H9 (cell line): ENCODE results near the gene GRHL3. TPM values are rescaled to one million over a fixed set of nuclear protein-coding genes. Genes with fewer than 3 reads are reported as not detected.

Experiments used
- DNase-seq: peaks from one replicate; pipeline ENCODE4 v3.0.0-alpha.2; 2017
- H2AFZ ChIP-seq: one replicate; pipeline ENCODE4 v1.6.1; 2013; ENCODE audit warnings: mild to moderate bottlenecking, low read length, control low read depth, moderate library complexity
- H2AK5ac ChIP-seq: 2 replicates; pipeline ENCODE4 v1.6.1; 2013; ENCODE audit warnings: low read length, control low read depth, mixed read lengths; ENCODE audit not compliant: insufficient read length
- H2BK120ac ChIP-seq: one replicate; pipeline ENCODE4 v1.6.1; 2013; ENCODE audit warnings: low read depth, mild to moderate bottlenecking, low read length, control low read depth, inconsistent platforms; ENCODE audit not compliant: poor library complexity, severe bottlenecking
- H2BK12ac ChIP-seq: 2 replicates; pipeline ENCODE4 v1.6.1; 2013; ENCODE audit warnings: low read length, control low read depth, mixed read lengths, low read depth; ENCODE audit not compliant: insufficient read length
- H2BK15ac ChIP-seq: 2 replicates; pipeline ENCODE4 v1.6.1; 2013; ENCODE audit warnings: low read depth, low read length, control low read depth
- H2BK20ac ChIP-seq: one replicate; pipeline ENCODE4 v1.6.1; 2013; ENCODE audit warnings: low read depth, mild to moderate bottlenecking, low read length, control low read depth, inconsistent platforms; ENCODE audit not compliant: poor library complexity, severe bottlenecking
- H2BK5ac ChIP-seq: 2 replicates; pipeline ENCODE4 v1.6.1; 2013; ENCODE audit warnings: low read length, control low read depth, mixed read lengths; ENCODE audit not compliant: insufficient read length
- H3K14ac ChIP-seq: 2 replicates; pipeline ENCODE4 v1.6.1; 2013; ENCODE audit warnings: low read length, control low read depth; ENCODE audit not compliant: insufficient read depth
- H3K18ac ChIP-seq: 2 replicates; pipeline ENCODE4 v1.6.1; 2013; ENCODE audit warnings: low read depth, mild to moderate bottlenecking, mixed read lengths, low read length, control low read depth; ENCODE audit not compliant: insufficient read length
- H3K23ac ChIP-seq: 2 replicates; pipeline ENCODE4 v1.6.1; 2013; ENCODE audit warnings: low read length, control low read depth, mixed read lengths, low read depth; ENCODE audit not compliant: insufficient read length
- H3K23me2 ChIP-seq: 2 replicates; pipeline ENCODE4 v1.6.1; 2013; ENCODE audit warnings: low read depth, mild to moderate bottlenecking, mixed read lengths, low read length, control low read depth; ENCODE audit not compliant: insufficient read length, poor library complexity, severe bottlenecking
- H3K27ac ChIP-seq: 2 replicates; pipeline ENCODE4 v1.5.1; 2013; ENCODE audit warnings: low read length, control low read depth, mixed read lengths, low read depth; ENCODE audit not compliant: insufficient read length
- H3K27me3 ChIP-seq: 2 replicates; pipeline ENCODE4 v1.6.1; 2013; ENCODE audit warnings: low read length, control low read depth, inconsistent platforms; ENCODE audit not compliant: insufficient read depth
- H3K4ac ChIP-seq: 2 replicates; pipeline ENCODE4 v1.6.1; 2013; ENCODE audit warnings: low read depth, mild to moderate bottlenecking, control low read depth, inconsistent platforms, low read length, moderate library complexity
- H3K4me1 ChIP-seq: 2 replicates; pipeline ENCODE4 v1.6.1; 2013; ENCODE audit warnings: low read length, control low read depth, inconsistent platforms; ENCODE audit not compliant: insufficient read depth
- H3K4me2 ChIP-seq: 2 replicates; pipeline ENCODE4 v1.6.1; 2013; ENCODE audit warnings: low read length, control low read depth, mixed read lengths; ENCODE audit not compliant: insufficient read length, insufficient read depth
- H3K56ac ChIP-seq: 2 replicates; pipeline ENCODE4 v1.6.1; 2013; ENCODE audit warnings: low read depth, mild to moderate bottlenecking, mixed read lengths, low read length, control low read depth; ENCODE audit not compliant: insufficient read length
- H3K79me1 ChIP-seq: 2 replicates; pipeline ENCODE4 v1.6.1; 2013; ENCODE audit warnings: low read depth, mild to moderate bottlenecking, moderate library complexity, low read length, control low read depth, inconsistent platforms; ENCODE audit not compliant: insufficient read depth, poor library complexity, severe bottlenecking
- H3K79me2 ChIP-seq: 2 replicates; pipeline ENCODE4 v1.6.1; 2013; ENCODE audit warnings: low read length, control low read depth, inconsistent platforms; ENCODE audit not compliant: insufficient read depth
- H3K9ac ChIP-seq: 2 replicates; pipeline ENCODE4 v1.6.1; 2013; ENCODE audit warnings: low read length, control low read depth, mixed read lengths; ENCODE audit not compliant: insufficient read length; ENCODE audit errors: extremely low read depth
- H3K9me3 ChIP-seq: one replicate; pipeline ENCODE4 v1.6.1; 2013; ENCODE audit warnings: low read depth, low read length, inconsistent platforms; ENCODE audit not compliant: control insufficient read depth
- H3T11ph ChIP-seq: one replicate; pipeline ENCODE4 v1.6.1; 2013; ENCODE audit warnings: mild to moderate bottlenecking, low read length, control low read depth, inconsistent platforms
- H4K20me1 ChIP-seq: one replicate; pipeline ENCODE4 v1.6.1; 2013; ENCODE audit not compliant: control insufficient read depth, insufficient read length, insufficient read depth
- H4K5ac ChIP-seq: 2 replicates; pipeline ENCODE4 v1.6.1; 2013; ENCODE audit warnings: low read depth, mild to moderate bottlenecking, mixed read lengths, low read length, control low read depth; ENCODE audit not compliant: insufficient read length
- H4K8ac ChIP-seq: replicated peaks from 2 replicates; pipeline ENCODE4 v1.6.1; 2013; ENCODE audit warnings: low read length, control low read depth, mixed read lengths, low read depth; ENCODE audit not compliant: insufficient read length
- H4K91ac ChIP-seq: 2 replicates; pipeline ENCODE4 v1.6.1; 2013; ENCODE audit warnings: low read depth, mild to moderate bottlenecking, moderate library complexity, mixed read lengths, low read length, control low read depth; ENCODE audit not compliant: insufficient read length
- H3K27ac Mint-ChIP-seq, 3 experiments: 2 replicates in 2 of 3; 3 replicates in 1 of 3; pipeline ENCODE4 v1.8.0; 2020 to 2021; ENCODE audit warnings: mixed read lengths in 3 of 3, mild to moderate bottlenecking in 1 of 3, moderate library complexity in 1 of 3
- H3K27me3 Mint-ChIP-seq: 2 replicates; pipeline ENCODE4 v1.8.0; 2021; ENCODE audit warnings: low read depth, mild to moderate bottlenecking, moderate library complexity, mixed read lengths
- H3K36me3 Mint-ChIP-seq, 3 experiments: 2 replicates in 2 of 3; 3 replicates in 1 of 3; pipeline ENCODE4 v1.8.0; 2020 to 2021; ENCODE audit warnings: low read depth in 3 of 3, mixed read lengths in 3 of 3; ENCODE audit not compliant: insufficient read depth in 1 of 3
- H3K4me1 Mint-ChIP-seq, 2 experiments: 2 replicates each; pipeline ENCODE4 v1.8.0; 2020; ENCODE audit warnings: mixed read lengths in 2 of 2
- H3K4me3 Mint-ChIP-seq, 2 experiments: 2 replicates in 1 of 2; 3 replicates in 1 of 2; pipeline ENCODE4 v1.8.0; 2020 to 2021; ENCODE audit warnings: mild to moderate bottlenecking in 2 of 2, mixed read lengths in 2 of 2, moderate library complexity in 1 of 2
- H3K9me3 Mint-ChIP-seq, 2 experiments: 2 replicates in 1 of 2; 3 replicates in 1 of 2; pipeline ENCODE4 v1.8.0; 2020; ENCODE audit warnings: mild to moderate bottlenecking in 2 of 2, mixed read lengths in 2 of 2, moderate library complexity in 1 of 2
- WGBS: extraction: QIAGEN DNeasy Blood & Tissue Kit; methylation state at CpG from one replicate; pipeline ENCODE4 v1.1.7; 2013; ENCODE audit warnings: missing lambda C conversion rate, low lambda C conversion rate, mixed read lengths; ENCODE audit not compliant: insufficient read length; ENCODE audit errors: extremely low coverage; 5-methylcytosine and 5-hydroxymethylcytosine counted together
- total RNA-seq: library from RNA; stranded (reverse); gene quantifications from 2 replicates; pipeline ENCODE4 v1.2.1, GENCODE V29; 2021
- TF ChIP-seq, protein P1 (sequence below): fragments of 200-600 bp; sonication (generic); conservative IDR thresholded peaks from 3 replicates; pipeline ENCODE4 v1.8.0; 2021; ENCODE audit warnings: antibody characterized with exemption, mild to moderate bottlenecking

The GRHL3 gene
- total RNA-seq, 1 experiment from 2014 or later: 3.5 TPM

GRCh38 chr1:24277420-24278169 is 41.6 kb upstream of the GRHL3 start:
- H3K9me3 ChIP-seq: no peaks in the 10 kb centered on the region
- H3K4me2 ChIP-seq: no peak overlapping the region
- H3K56ac ChIP-seq: no peak overlapping the region
- WGBS: no CpG with 5 or more reads among the region's 12 CpGs
- no peak overlapping the region for H3K14ac ChIP-seq
- H3K23ac ChIP-seq: no peak overlapping the region
- no peak overlapping the region for H2BK15ac ChIP-seq
- Mint-ChIP-seq H3K27ac (no peak overlapping the region), H3K36me3 (peaks cover 0 to 5% (median 0%) of the 10 kb centered on the region in 3 experiments; a peak in 1 of 7 replicates), H3K4me3 (no peak overlapping the region), H3K27me3 (peaks cover 7% of the 10 kb centered on the region), H3K4me1 (no peaks in the 10 kb centered on the region), H3K9me3 (peaks cover 7 to 11% of the 10 kb centered on the region in 2 experiments; a peak in 4 of 5 replicates)
- H4K20me1 ChIP-seq: no peaks in the 10 kb centered on the region
- no peaks in the 10 kb centered on the region for H3K79me2 ChIP-seq
- no peak overlapping the region for H3K4ac ChIP-seq
- no peak overlapping the region for H2AK5ac ChIP-seq
- no peaks in the 10 kb centered on the region for H3K4me1 ChIP-seq
- H4K91ac ChIP-seq: no peak overlapping the region
- no peak overlapping the region for H4K5ac ChIP-seq
- H3K23me2 ChIP-seq: no peaks in the 10 kb centered on the region
- H3K27me3 ChIP-seq: no peaks in the 10 kb centered on the region; the same call in 1 of the 2 replicates
- no peak overlapping the region for H3K27ac ChIP-seq
- H4K8ac ChIP-seq: no peak overlapping the region
- H2BK20ac ChIP-seq: no peak overlapping the region
- DNase-seq: no peak
- no peak overlapping the region for H3K18ac ChIP-seq
- H2BK12ac ChIP-seq: no peak overlapping the region
- H2BK5ac ChIP-seq: no peak overlapping the region
- TF ChIP-seq, protein P1, sequence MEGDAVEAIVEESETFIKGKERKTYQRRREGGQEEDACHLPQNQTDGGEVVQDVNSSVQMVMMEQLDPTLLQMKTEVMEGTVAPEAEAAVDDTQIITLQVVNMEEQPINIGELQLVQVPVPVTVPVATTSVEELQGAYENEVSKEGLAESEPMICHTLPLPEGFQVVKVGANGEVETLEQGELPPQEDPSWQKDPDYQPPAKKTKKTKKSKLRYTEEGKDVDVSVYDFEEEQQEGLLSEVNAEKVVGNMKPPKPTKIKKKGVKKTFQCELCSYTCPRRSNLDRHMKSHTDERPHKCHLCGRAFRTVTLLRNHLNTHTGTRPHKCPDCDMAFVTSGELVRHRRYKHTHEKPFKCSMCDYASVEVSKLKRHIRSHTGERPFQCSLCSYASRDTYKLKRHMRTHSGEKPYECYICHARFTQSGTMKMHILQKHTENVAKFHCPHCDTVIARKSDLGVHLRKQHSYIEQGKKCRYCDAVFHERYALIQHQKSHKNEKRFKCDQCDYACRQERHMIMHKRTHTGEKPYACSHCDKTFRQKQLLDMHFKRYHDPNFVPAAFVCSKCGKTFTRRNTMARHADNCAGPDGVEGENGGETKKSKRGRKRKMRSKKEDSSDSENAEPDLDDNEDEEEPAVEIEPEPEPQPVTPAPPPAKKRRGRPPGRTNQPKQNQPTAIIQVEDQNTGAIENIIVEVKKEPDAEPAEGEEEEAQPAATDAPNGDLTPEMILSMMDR: no peak
- no peaks in the 10 kb centered on the region for H3K79me1 ChIP-seq
- H2BK120ac ChIP-seq: no peak overlapping the region
- no peak overlapping the region for H3T11ph ChIP-seq
- no peak overlapping the region for H2AFZ ChIP-seq
- H3K9ac ChIP-seq: no peak overlapping the region
